Hepatocyte (in vitro differentiated cells): ENCODE measurements around the gene NABP2. TPM values are rescaled to one million over a fixed set of nuclear protein-coding genes. Genes with fewer than 3 reads are reported as not detected.
A peak's percentile ranks its signal among the peaks of the same experiment; 100 is the strongest.

Experiments used
- DNase-seq: peaks from one replicate; pipeline ENCODE4 v3.0.0-alpha.2; 2016; ENCODE audit warnings: low spot score
- H2AFZ ChIP-seq: fragments of 200-600 bp; sonication (generic); 2 replicates; pipeline ENCODE4 v1.6.0; 2016; ENCODE audit warnings: antibody characterized with exemption, mild to moderate bottlenecking
- H3K27ac ChIP-seq: fragments of 200-600 bp; sonication (generic); 2 replicates; pipeline ENCODE4 v1.5.1; 2016; ENCODE audit warnings: mild to moderate bottlenecking
- H3K27me3 ChIP-seq: fragments of 200-600 bp; sonication (generic); 2 replicates; pipeline ENCODE4 v1.6.1; 2016
- H3K36me3 ChIP-seq: fragments of 200-600 bp; sonication (generic); replicated peaks from 2 replicates; pipeline ENCODE4 v1.5.1; 2016; ENCODE audit warnings: low read depth; ENCODE audit not compliant: insufficient read depth
- H3K4me1 ChIP-seq: fragments of 200-600 bp; sonication (generic); 2 replicates; pipeline ENCODE4 v1.5.1; 2016; ENCODE audit warnings: mild to moderate bottlenecking, moderate library complexity; ENCODE audit not compliant: insufficient read depth
- H3K4me2 ChIP-seq: fragments of 200-600 bp; sonication (generic); 2 replicates; pipeline ENCODE4 v1.6.0; 2016
- H3K4me3 ChIP-seq: fragments of 200-600 bp; sonication (generic); 2 replicates; pipeline ENCODE4 v1.5.1; 2016; ENCODE audit warnings: mild to moderate bottlenecking
- H3K79me2 ChIP-seq: fragments of 200-600 bp; sonication (generic); 2 replicates; pipeline ENCODE4 v1.6.0; 2017; ENCODE audit warnings: mild to moderate bottlenecking
- H3K9me2 ChIP-seq: fragments of 200-600 bp; sonication (generic); replicated peaks from 2 replicates; pipeline ENCODE4 v1.6.0; 2017; ENCODE audit warnings: mild to moderate bottlenecking; ENCODE audit not compliant: insufficient read depth
- H3K9me3 ChIP-seq: fragments of 200-600 bp; sonication (generic); 2 replicates; pipeline ENCODE4 v1.5.1; 2016; ENCODE audit warnings: low read depth, mild to moderate bottlenecking
- H4K20me1 ChIP-seq: fragments of 200-600 bp; sonication (generic); 2 replicates; pipeline ENCODE4 v1.6.0; 2016; ENCODE audit warnings: mild to moderate bottlenecking; ENCODE audit not compliant: insufficient read depth, poor library complexity, severe bottlenecking
- EZH2 ChIP-seq: fragments of 200-600 bp; sonication (generic); IDR thresholded peaks from 2 replicates; pipeline ENCODE4 v1.6.1; 2016; ENCODE audit warnings: antibody characterized with exemption, mild to moderate bottlenecking, borderline replicate concordance
- EZH2phosphoT487 ChIP-seq: fragments of 200-600 bp; sonication (generic); IDR thresholded peaks from one replicate; pipeline ENCODE4 v1.6.1; 2018; ENCODE audit warnings: antibody characterized with exemption, mild to moderate bottlenecking, low read depth, moderate library complexity; ENCODE audit not compliant: unreplicated experiment, severe bottlenecking
- WGBS: methylation state at CpG from one replicate; pipeline ENCODE4 v1.1.6; 2016; ENCODE audit warnings: low lambda C conversion rate; ENCODE audit errors: missing lambda C conversion rate; 5-methylcytosine and 5-hydroxymethylcytosine counted together
- polyA plus RNA-seq: library from polyadenylated mRNA; unstranded; fragments of >200 nt; fragmentation: Nextera tagmentation; extraction: Ambion mirVana; gene quantifications from 2 replicates; pipeline ENCODE4 v1.2.1, GENCODE V29; 2016
- total RNA-seq: library from RNA; depleted of rRNA; stranded (reverse); fragments of >200 nt; gene quantifications from 2 replicates; pipeline ENCODE4 v1.2.3, GENCODE V29; 2014
- TF ChIP-seq, protein P1 (sequence below): fragments of 200-600 bp; sonication (generic); IDR thresholded peaks from 2 replicates; pipeline ENCODE4 v1.5.1; 2016; ENCODE audit warnings: antibody characterized with exemption, mild to moderate bottlenecking; ENCODE audit not compliant: poor library complexity

NABP2 gene
- total and polyA plus RNA-seq, 2 experiments from 2014 or later: 12.4 to 21.9 TPM

DNA sequence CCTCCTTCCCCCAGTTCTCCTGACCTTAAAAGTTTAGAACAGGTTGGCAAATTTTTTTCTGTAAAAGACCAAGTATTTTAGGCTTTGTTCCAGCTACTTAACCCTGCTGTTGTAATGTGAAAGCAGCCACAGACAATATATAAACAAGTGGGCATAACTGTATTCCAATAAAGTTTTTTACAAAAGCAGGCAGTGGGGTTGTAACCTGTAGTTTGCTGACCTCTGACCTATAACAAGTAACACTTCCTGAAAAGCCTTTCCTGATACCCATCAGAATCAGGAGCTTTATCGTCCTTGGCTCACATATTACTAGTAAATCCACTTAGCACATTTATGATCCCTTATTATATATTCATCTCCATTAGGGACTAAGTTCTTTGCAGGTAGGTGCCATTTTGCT is 21.8 kb upstream of the NABP2 start:
- no peaks in the 10 kb centered on the region for H3K36me3 ChIP-seq
- no peak for DNase-seq
- no peak overlapping the region for H3K27ac ChIP-seq
- H2AFZ ChIP-seq: no peak overlapping the region
- no peaks in the 10 kb centered on the region for H3K27me3 ChIP-seq
- no peaks in the 10 kb centered on the region for H3K79me2 ChIP-seq
- no peaks in the 10 kb centered on the region for H3K9me2 ChIP-seq
- H3K9me3 ChIP-seq: no peaks in the 10 kb centered on the region
- TF ChIP-seq EZH2: no peak
- TF ChIP-seq, protein P1, sequence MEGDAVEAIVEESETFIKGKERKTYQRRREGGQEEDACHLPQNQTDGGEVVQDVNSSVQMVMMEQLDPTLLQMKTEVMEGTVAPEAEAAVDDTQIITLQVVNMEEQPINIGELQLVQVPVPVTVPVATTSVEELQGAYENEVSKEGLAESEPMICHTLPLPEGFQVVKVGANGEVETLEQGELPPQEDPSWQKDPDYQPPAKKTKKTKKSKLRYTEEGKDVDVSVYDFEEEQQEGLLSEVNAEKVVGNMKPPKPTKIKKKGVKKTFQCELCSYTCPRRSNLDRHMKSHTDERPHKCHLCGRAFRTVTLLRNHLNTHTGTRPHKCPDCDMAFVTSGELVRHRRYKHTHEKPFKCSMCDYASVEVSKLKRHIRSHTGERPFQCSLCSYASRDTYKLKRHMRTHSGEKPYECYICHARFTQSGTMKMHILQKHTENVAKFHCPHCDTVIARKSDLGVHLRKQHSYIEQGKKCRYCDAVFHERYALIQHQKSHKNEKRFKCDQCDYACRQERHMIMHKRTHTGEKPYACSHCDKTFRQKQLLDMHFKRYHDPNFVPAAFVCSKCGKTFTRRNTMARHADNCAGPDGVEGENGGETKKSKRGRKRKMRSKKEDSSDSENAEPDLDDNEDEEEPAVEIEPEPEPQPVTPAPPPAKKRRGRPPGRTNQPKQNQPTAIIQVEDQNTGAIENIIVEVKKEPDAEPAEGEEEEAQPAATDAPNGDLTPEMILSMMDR: no peak
- TF ChIP-seq EZH2phosphoT487: no peak
- H3K4me1 ChIP-seq: no peaks in the 10 kb centered on the region
- H3K4me2 ChIP-seq: no peak overlapping the region
- no peak overlapping the region for H3K4me3 ChIP-seq
- 50% methylated on average over 1 of the region's 1 CpG for WGBS
- H4K20me1 ChIP-seq: no peaks in the 10 kb centered on the region

DNA sequence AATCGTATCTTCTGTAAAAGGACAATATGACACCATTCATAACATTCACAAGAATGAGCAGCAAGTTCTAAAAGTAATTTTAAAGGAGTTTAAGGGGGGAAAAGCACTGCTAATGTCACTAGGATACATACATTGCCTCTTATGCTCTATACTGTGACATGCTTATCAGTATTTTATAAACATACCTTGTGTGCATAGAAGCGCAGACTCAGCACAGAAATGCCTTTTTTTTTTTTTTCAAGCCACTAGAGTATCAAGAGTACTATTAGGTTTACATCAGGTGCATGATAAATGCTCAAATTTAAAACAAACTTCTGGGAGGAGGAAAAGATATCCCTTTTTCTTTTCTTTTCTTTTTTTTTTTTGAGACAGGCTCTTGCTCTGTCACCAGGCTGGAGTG is 21.3 kb upstream of the NABP2 start:
- TF ChIP-seq EZH2: no peak
- TF ChIP-seq EZH2phosphoT487: no peak
- TF ChIP-seq, protein P1: no peak

DNA sequence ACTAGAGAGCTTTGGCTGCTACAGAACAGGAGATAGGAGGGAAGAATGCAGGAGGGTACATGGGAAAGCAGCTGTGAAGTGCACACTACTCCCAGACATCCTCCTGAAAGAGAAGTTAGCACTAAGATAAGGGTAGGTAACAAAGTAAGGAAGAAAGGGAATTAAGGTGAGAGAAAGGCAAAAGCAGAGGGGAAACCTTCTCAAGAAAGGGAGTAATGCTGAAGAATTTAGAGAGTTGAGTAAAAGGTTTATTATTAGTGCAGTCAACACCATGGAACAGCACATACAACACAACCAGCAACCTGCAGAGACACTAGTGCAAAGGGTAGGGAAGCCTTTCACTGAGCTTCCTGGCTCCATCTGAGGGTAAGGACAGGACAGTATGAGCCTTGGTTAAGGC is 19.9 kb upstream of the NABP2 start:
- no peaks in the 10 kb centered on the region for H4K20me1 ChIP-seq
- H2AFZ ChIP-seq: no peak overlapping the region
- no peak for TF ChIP-seq EZH2
- H3K27me3 ChIP-seq: no peaks in the 10 kb centered on the region
- no peak overlapping the region for H3K4me2 ChIP-seq
- DNase-seq: no peak
- no peaks in the 10 kb centered on the region for H3K79me2 ChIP-seq
- no peaks in the 10 kb centered on the region for H3K36me3 ChIP-seq
- H3K4me1 ChIP-seq: no peaks in the 10 kb centered on the region
- H3K4me3 ChIP-seq: no peak overlapping the region
- H3K9me2 ChIP-seq: no peaks in the 10 kb centered on the region
- H3K27ac ChIP-seq: no peak overlapping the region
- no peaks in the 10 kb centered on the region for H3K9me3 ChIP-seq

More for the DNA sequence above, 21.3 kb upstream of the NABP2 start:
- Histone ChIP-seq H3K9me2 (no peaks in the 10 kb centered on the region), H3K4me2 (no peak overlapping the region), H3K4me3 (no peak overlapping the region), H3K9me3 (no peaks in the 10 kb centered on the region), H3K27me3 (no peaks in the 10 kb centered on the region), H3K27ac (no peak overlapping the region), H3K36me3 (no peaks in the 10 kb centered on the region), H4K20me1 (no peaks in the 10 kb centered on the region), H2AFZ (no peak overlapping the region), H3K79me2 (no peaks in the 10 kb centered on the region), H3K4me1 (no peaks in the 10 kb centered on the region)
- WGBS: 80% methylated on average over 2 of the region's 2 CpGs
- no peak for DNase-seq

DNA sequence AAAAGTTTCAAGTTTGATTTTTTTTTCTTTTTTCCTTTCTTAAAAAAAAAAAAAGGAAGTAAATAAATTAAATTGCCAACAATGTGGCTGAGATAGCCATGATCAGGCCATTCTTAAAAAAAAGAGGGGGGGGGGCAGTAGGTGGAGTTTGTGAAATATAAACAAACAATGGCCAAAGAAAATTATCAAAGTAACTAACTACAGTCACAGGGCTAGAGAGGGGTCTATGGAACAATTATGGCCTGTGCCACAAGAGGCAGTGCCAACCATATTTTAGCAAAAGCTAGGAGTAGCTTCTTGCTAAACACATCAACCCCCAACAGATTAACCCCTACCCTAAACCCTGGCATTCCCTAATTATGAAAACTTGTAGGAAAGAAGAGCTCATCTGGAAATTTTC is 18.7 kb upstream of the NABP2 start:
- Histone ChIP-seq H2AFZ (no peak overlapping the region), H3K9me2 (no peaks in the 10 kb centered on the region), H3K4me1 (no peaks in the 10 kb centered on the region), H3K4me3 (no peak overlapping the region), H3K9me3 (no peaks in the 10 kb centered on the region), H3K27ac (no peak overlapping the region), H3K79me2 (no peaks in the 10 kb centered on the region), H3K4me2 (no peak overlapping the region), H4K20me1 (no peaks in the 10 kb centered on the region), H3K36me3 (peaks cover 4% of the 10 kb centered on the region), H3K27me3 (no peaks in the 10 kb centered on the region)
- DNase-seq: no peak
- no peak for TF ChIP-seq EZH2phosphoT487
- TF ChIP-seq, protein P1: peak; percentile 13
